GM13976 (cell line): ENCODE data around the gene SIAH3.
"Not testable (repeated sequence)": the region's sequence is repeated elsewhere in the genome, so short reads cannot be mapped to it uniquely, and the experiment has no call there.

Experiments
- DNase-seq: peaks from one replicate; pipeline ENCODE4 v3.0.0; 2012; ENCODE audit warnings: low spot score
- in situ Hi-C: fragments of 300-500 bp; cut with MboI; formaldehyde crosslinking; loops from one replicate; pipeline ENCODE4 v1.12.0; 2022; ENCODE audit warnings: low sequenced_read_pairs, mixed read lengths, inconsistent platforms; ENCODE audit not compliant: unreplicated experiment
- TF ChIP-seq, protein P1 (sequence below): IDR thresholded peaks from 2 replicates; pipeline ENCODE4 v1.5.1; 2012; ENCODE audit warnings: borderline replicate concordance, mild to moderate bottlenecking; ENCODE audit not compliant: insufficient read depth; ENCODE audit errors: extremely low read depth, missing control alignments, control extremely low read depth

SIAH3 gene

DNA sequence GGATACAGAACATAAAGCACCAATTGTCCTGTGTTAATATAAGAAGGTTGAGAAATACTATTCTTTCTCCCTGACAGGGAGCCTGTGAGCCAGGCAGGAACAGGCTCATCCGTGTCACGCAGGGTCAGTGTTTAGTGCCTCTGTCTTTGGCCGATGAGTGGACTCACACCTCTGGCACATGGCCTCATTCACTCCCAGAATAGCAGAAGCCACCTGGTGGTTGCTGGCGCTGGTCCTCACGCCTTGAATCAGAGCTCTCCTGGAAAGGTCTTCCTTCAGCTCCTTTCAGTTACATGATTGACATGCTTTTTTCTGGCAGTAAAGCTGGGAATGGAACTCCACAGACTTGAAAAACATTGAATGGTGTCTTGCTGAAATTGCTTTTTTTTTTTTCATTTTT, 28.1 kb upstream of the SIAH3 start:
- in situ Hi-C loops: no loop called here
- DNase-seq: no peak
- TF ChIP-seq, protein P1, sequence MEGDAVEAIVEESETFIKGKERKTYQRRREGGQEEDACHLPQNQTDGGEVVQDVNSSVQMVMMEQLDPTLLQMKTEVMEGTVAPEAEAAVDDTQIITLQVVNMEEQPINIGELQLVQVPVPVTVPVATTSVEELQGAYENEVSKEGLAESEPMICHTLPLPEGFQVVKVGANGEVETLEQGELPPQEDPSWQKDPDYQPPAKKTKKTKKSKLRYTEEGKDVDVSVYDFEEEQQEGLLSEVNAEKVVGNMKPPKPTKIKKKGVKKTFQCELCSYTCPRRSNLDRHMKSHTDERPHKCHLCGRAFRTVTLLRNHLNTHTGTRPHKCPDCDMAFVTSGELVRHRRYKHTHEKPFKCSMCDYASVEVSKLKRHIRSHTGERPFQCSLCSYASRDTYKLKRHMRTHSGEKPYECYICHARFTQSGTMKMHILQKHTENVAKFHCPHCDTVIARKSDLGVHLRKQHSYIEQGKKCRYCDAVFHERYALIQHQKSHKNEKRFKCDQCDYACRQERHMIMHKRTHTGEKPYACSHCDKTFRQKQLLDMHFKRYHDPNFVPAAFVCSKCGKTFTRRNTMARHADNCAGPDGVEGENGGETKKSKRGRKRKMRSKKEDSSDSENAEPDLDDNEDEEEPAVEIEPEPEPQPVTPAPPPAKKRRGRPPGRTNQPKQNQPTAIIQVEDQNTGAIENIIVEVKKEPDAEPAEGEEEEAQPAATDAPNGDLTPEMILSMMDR: no peak

DNA sequence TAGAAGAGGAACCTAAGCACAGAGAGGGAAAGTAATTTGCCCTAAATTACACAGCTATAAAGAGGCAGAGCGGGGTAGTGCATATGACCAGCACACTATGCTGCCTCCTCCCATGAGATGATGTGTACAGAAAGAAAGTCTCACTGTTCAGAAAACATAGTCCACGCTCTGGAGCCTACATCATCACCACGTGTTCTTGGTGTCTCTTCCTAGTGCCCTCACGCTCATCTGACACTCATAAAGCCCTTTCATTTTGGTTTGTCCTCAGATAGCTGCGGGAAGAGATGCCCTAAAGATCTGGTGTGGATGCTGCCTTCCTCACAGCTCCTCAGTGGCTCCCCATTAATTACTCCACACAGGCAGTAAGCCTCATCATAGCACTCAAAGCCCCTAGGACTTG, 27.4 kb upstream of the SIAH3 start:
- TF ChIP-seq, protein P1: no peak
- no peak for DNase-seq
- in situ Hi-C loops: no loop called here

DNA sequence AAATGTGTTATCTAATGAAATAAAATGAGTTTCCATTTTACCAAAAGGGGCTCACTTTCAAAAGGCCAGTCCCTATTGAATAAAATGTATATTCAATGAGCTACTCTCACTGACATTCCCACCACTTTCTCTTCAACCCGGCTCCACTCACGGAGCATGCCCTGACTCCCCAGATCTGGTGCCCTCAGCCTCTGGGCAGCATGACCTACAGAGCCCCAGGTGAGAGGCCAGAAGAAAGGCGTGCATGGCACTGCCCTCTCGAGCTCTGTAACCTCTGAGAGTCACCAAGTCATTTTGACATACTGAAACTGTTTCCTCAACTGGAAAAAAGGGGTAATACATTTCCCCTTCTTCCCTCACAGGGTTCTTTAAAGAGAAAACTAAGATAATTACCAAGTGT, 25.2 kb upstream of the SIAH3 start:
- in situ Hi-C loops: no loop called here
- TF ChIP-seq, protein P1: no peak
- no peak for DNase-seq

DNA sequence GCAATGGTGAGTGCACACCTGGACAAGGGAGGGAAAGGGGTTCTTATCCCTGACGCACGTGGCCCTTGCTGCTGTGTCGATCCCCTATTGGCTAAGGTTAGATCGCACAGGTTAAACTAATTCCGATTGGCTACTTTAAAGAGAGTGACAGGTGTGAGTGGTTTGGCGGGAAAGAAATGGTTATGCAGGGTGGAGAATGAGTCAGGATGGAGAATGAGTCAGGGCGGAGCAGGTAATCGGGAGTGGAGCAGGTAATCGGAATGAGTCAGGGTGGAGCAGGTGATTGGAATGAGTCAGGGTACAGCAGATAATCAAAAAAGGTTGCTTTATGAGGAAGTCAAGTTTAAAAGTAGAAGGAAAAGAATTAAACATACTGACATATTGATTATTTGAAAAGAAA, 24.4 kb upstream of the SIAH3 start:
- DNase-seq: no peak
- TF ChIP-seq, protein P1: no peak
- in situ Hi-C loops: no loop called here

DNA sequence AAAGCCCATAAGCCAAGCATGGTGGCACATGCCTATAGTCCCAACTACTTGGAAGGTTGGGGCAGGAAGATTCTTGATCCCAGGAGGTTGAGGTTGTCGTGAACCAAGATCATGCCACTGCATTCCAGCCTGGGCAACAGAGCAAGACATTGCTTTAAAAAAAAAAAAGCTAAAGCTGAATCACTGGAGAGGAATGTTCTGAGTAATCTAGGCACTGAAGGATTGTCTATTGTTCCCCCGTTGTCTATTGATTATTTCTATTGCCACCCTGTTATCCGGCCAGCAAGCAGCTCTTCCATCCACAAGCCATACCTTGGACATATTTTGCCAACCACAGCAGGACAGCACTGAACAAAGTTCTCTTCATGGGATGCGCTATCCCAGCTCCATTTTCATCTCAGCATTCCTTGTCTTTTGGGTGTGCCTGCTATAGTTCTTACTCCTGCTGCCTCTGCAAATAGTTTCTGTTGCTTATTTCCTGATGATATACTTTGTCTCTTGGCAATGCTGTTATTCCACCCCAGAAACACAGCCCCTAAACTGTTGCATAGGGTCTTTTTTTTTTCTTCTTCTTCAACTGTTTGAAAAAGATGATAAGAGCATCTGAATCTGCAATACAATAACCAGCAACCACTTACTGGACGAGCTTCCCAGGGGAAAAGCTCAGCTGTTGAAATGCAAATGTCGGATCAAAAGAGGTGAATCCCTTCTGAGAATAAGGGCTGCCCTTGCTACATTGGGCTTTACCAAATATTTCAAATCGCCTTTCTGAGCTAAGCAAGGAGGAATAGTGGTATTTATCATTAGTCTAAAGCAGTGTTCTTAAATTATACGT, 22.2 kb upstream of the SIAH3 start:
- no peak for DNase-seq
- TF ChIP-seq, protein P1: no peak
- in situ Hi-C loops: no loop called here

DNA sequence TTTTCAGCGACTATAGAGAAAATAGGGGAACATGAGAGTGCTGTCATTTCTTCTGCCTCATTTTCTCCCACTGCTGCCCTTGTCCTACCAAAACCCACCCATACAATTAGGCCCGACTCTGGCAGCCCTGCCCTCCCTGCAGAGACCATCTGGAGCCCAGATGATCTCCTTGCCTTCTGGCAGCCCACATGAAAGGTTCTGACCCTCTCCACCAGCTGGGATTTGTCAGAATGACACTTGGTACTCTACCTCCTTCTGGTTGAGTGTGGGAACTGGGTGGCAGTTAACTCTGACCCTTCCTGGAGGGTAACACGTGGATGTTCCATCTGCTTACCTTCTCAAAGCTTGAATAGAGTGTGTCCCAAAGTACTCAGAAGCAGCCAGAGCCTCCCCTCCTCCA, 21.0 kb upstream of the SIAH3 start:
- in situ Hi-C loops: no loop called here
- no peak for DNase-seq
- TF ChIP-seq, protein P1: no peak

DNA sequence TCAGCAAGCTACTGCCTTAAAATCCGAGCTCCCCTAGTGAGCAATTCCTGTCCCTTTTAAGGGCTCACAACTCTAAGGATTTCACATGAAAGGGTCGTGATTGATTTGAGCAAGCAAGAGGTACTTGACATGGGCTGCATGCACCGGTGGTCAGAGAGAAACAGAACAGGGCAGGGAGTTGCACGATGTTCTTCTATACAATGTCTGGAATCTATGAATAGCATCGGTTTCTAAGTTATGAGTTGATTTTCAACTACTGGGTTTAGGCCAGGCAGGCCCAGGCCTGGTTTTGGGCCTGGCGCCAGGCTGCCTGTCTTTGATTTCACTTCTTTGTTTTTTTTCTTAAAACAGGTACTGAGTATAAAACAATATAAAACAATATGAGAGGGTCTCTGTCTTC, 19.6 kb upstream of the SIAH3 start:
- in situ Hi-C loops, DNase-seq: not testable (repeated sequence)
